ENCODE results near the gene SYCP2L.

DNA sequence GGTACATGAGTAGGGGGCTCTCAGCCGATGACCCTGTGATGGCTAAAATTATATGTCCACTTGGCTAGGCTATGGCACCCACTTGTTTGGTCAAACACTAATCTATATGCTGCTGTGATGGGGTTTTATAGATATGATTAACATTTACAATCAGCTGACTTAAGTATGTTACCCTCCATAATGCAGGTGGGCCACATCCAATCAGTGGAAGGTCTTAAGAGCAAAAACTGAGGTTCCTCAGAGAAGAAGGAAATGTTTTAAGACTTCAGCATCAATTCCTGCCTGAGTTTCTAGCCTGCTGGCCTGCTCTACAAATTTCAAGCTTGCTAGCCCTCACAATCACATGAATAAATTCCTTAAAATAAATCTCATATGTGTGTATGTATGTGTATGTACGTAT is 29.6 kb upstream of the SYCP2L start:
- TF ChIP-seq, protein P1, sequence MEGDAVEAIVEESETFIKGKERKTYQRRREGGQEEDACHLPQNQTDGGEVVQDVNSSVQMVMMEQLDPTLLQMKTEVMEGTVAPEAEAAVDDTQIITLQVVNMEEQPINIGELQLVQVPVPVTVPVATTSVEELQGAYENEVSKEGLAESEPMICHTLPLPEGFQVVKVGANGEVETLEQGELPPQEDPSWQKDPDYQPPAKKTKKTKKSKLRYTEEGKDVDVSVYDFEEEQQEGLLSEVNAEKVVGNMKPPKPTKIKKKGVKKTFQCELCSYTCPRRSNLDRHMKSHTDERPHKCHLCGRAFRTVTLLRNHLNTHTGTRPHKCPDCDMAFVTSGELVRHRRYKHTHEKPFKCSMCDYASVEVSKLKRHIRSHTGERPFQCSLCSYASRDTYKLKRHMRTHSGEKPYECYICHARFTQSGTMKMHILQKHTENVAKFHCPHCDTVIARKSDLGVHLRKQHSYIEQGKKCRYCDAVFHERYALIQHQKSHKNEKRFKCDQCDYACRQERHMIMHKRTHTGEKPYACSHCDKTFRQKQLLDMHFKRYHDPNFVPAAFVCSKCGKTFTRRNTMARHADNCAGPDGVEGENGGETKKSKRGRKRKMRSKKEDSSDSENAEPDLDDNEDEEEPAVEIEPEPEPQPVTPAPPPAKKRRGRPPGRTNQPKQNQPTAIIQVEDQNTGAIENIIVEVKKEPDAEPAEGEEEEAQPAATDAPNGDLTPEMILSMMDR (conservative IDR thresholded peaks at IDR 0.05 in 1 of 2, IDR thresholded peaks at IDR 0.05 in 1 of 2; ENCODE audit: low read depth in 1 of 2, low read length in 2 of 2): no peak
- no peak for TF ChIP-seq EZH2 (IDR thresholded peaks at IDR 0.05; ENCODE audit: low read length, missing control alignments)

Data from fibroblast of lung (primary cell).